ENCODE data around the gene MOB3B. TPM values are rescaled to one million over a fixed set of nuclear protein-coding genes. Genes with fewer than 3 reads are reported as not detected.
A peak's percentile ranks its signal among the peaks of the same experiment; 100 is the strongest.
"Not testable (repeated sequence)": the region's sequence is repeated elsewhere in the genome, so short reads cannot be mapped to it uniquely, and the experiment has no call there.

The MOB3B gene
- polyA plus RNA-seq, 3 donors: 22.6 to 25.6 (median 25.5) TPM

- DNase-seq (ENCODE audit: extremely low read depth in 1 of 11, low read depth in 9 of 11, low spot score in 4 of 11): no peak
These were observed 61.6 kb downstream of the MOB3B start for GRCh38 chr9:27468000-27468399.

- DNase-seq (ENCODE audit: extremely low read depth in 1 of 11, low read depth in 9 of 11, low spot score in 4 of 11): no peak
These were observed 62.1 kb downstream of the MOB3B start for GRCh38 chr9:27467486-27467885.

GRCh38 chr9:27466516-27466915, 63.1 kb downstream of the MOB3B start:
- not testable (repeated sequence) for DNase-seq (ENCODE audit: extremely low read depth in 1 of 11, low read depth in 9 of 11, low spot score in 4 of 11)

GRCh38 chr9:27464950-27465349, 64.7 kb downstream of the MOB3B start:
- not testable (repeated sequence) for DNase-seq (ENCODE audit: extremely low read depth in 1 of 11, low read depth in 9 of 11, low spot score in 4 of 11)

- DNase-seq (ENCODE audit: extremely low read depth in 1 of 11, low read depth in 9 of 11, low spot score in 4 of 11): no peak
These were observed 66.8 kb downstream of the MOB3B start for GRCh38 chr9:27462846-27463245.

GRCh38 chr9:27462434-27462833, 67.2 kb downstream of the MOB3B start:
- DNase-seq (ENCODE audit: extremely low read depth in 1 of 11, low read depth in 9 of 11, low spot score in 4 of 11): no peak

GRCh38 chr9:27460226-27461023, 69.2 kb downstream of the MOB3B start:
- no peak for DNase-seq (ENCODE audit: extremely low read depth in 1 of 11, low read depth in 9 of 11, low spot score in 4 of 11)

- DNase-seq (ENCODE audit: extremely low read depth in 1 of 11, low read depth in 9 of 11, low spot score in 4 of 11): no peak
These were observed 72.2 kb downstream of the MOB3B start for GRCh38 chr9:27457445-27457844.

GRCh38 chr9:27453860-27454553, 75.6 kb downstream of the MOB3B start:
- no peak for DNase-seq (ENCODE audit: extremely low read depth in 1 of 11, low read depth in 9 of 11, low spot score in 4 of 11)

- DNase-seq (ENCODE audit: extremely low read depth in 1 of 11, low read depth in 9 of 11, low spot score in 4 of 11): no peak
These were observed 78.3 kb downstream of the MOB3B start for GRCh38 chr9:27451207-27451797.

- DNase-seq (ENCODE audit: extremely low read depth in 1 of 11, low read depth in 9 of 11, low spot score in 4 of 11): no peak
These were observed 78.9 kb downstream of the MOB3B start for GRCh38 chr9:27450752-27451151.

GRCh38 chr9:27448356-27448755, 81.3 kb downstream of the MOB3B start:
- not testable (repeated sequence) for DNase-seq (ENCODE audit: extremely low read depth in 1 of 11, low read depth in 9 of 11, low spot score in 4 of 11)

GRCh38 chr9:27447031-27447683, 82.5 kb downstream of the MOB3B start:
- DNase-seq (ENCODE audit: extremely low read depth in 1 of 11, low read depth in 9 of 11, low spot score in 4 of 11): peak in 6 of 11 donors; percentile 41 to 74 (median 58)

- DNase-seq (ENCODE audit: extremely low read depth in 1 of 11, low read depth in 9 of 11, low spot score in 4 of 11): no peak
These were observed 83.9 kb downstream of the MOB3B start for GRCh38 chr9:27445688-27446087.

GRCh38 chr9:27445057-27445595, 84.5 kb downstream of the MOB3B start:
- no peak for DNase-seq (ENCODE audit: extremely low read depth in 1 of 11, low read depth in 9 of 11, low spot score in 4 of 11)

GRCh38 chr9:27442464-27442863, 87.2 kb downstream of the MOB3B start:
- DNase-seq (ENCODE audit: extremely low read depth in 1 of 11, low read depth in 9 of 11, low spot score in 4 of 11): no peak

GRCh38 chr9:27441741-27442070, 87.9 kb downstream of the MOB3B start:
- DNase-seq (ENCODE audit: extremely low read depth in 1 of 11, low read depth in 9 of 11, low spot score in 4 of 11): no peak

- DNase-seq (ENCODE audit: extremely low read depth in 1 of 11, low read depth in 9 of 11, low spot score in 4 of 11): no peak
These were observed 88.5 kb downstream of the MOB3B start for GRCh38 chr9:27440888-27441740.

- no peak for DNase-seq (ENCODE audit: extremely low read depth in 1 of 11, low read depth in 9 of 11, low spot score in 4 of 11)
These were observed 91.1 kb downstream of the MOB3B start for GRCh38 chr9:27438522-27438921.
